Measurements from ENCODE around the gene CMTR1. TPM values are rescaled to one million over a fixed set of nuclear protein-coding genes. Genes with fewer than 3 reads are reported as not detected.

Gene CMTR1
- total and polyA plus RNA-seq, 10 of the 15 experiments (the other 5 are each of a cell fraction or from before 2014, with no cell fraction given) = 2.7 to 67.0 (median 46.2) TPM

- Histone ChIP-seq H3K4me2 (ENCODE audit: control insufficient read depth, insufficient read depth) (peak overlapping the region; percentile 83; the same call in 1 of the 2 replicates), H3K4me3 (peak overlapping the region; percentile 97; the same call in 1 of the 2 replicates), H3K9ac (ENCODE audit: control insufficient read depth, insufficient read depth, low read length) (no peak overlapping the region), H4K20me1 (ENCODE audit: control insufficient read depth, insufficient read depth) (no peaks in the 10 kb centered on the region), H3K79me2 (ENCODE audit: control insufficient read depth, insufficient read depth, low read length) (peaks cover 52% of the 10 kb centered on the region), H3K4me1 (ENCODE audit: control insufficient read depth, insufficient read depth, low read length) (peaks cover 5% of the 10 kb centered on the region), H3K27ac (ENCODE audit: control insufficient read depth, insufficient read depth) (no peak overlapping the region), H3K36me3 (ENCODE audit: control insufficient read depth in 2 of 2, insufficient read depth in 2 of 2, low read length in 1 of 2) (peaks cover 2 to 20% of the 10 kb centered on the region in 2 experiments; a peak in 2 of 4 replicates), H2AFZ (ENCODE audit: control insufficient read depth, low read depth, low read length) (no peak overlapping the region), H3K9me3 (replicated peaks; ENCODE audit: control insufficient read depth, insufficient read depth, low read length) (no peaks in the 10 kb centered on the region), H3K27me3 (replicated peaks in 1 of 2; ENCODE audit: control insufficient read depth in 2 of 2, insufficient read depth in 2 of 2, low read length in 1 of 2) (no peaks in the 10 kb centered on the region)
- ChIA-PET CTCF (interaction anchor here (1.0 to 2.8 kb wide), 5 partner anchors 11 to 256 kb away, joined by 3 to 14 read pairs (median 4); no protein-coding TSS in a partner anchor), RAD21 (ENCODE audit: unreplicated experiment) (interaction anchor here (0.6 to 1.9 kb wide), 3 partner anchors 127 to 514 kb away, joined by 3 to 8 read pairs (median 3); no protein-coding TSS in a partner anchor), SMC1A (ENCODE audit: uncharacterized antibody, unreplicated experiment) (interaction anchor here (0.6 to 2.1 kb wide), 5 partner anchors 14 to 130 kb away, joined by 3 to 5 read pairs (median 3); no protein-coding TSS in a partner anchor), POLR2A (no interaction called here)
- in situ Hi-C loops (cut with MboI) (no loop called here), intact Hi-C loops (cut with micrococcal nuclease; ENCODE audit: unreplicated experiment) (no loop called here)
- no peak for FAIRE-seq
- WGBS (ENCODE audit: insufficient coverage, insufficient replicate concordance, low lambda C conversion rate, missing lambda C conversion rate) = 80% methylated on average over 5 of the region's 5 CpGs
- TF ChIP-seq SIX5 (IDR thresholded peaks at IDR 0.05; ENCODE audit: low read depth, low read length, severe bottlenecking) (no peak), CTCF (IDR thresholded peaks at IDR 0.05 in 2 of 3, conservative IDR thresholded peaks at IDR 0.05 in 1 of 3; ENCODE audit: control insufficient read depth in 2 of 3, extremely low read depth in 1 of 3, insufficient read depth in 1 of 3, low read depth in 3 of 3, low read length in 3 of 3) (peak in 2 of 3 experiments; percentile 2 to 25; a peak in 2 of 6 replicates), CEBPZ (IDR thresholded peaks at IDR 0.05; ENCODE audit: low read depth, low read length) (no peak), PBX3 (IDR thresholded peaks at IDR 0.05; ENCODE audit: insufficient replicate concordance, low read depth, low read length) (no peak), RFX5 (IDR thresholded peaks at IDR 0.05; ENCODE audit: low read depth, low read length) (no peak), ATF2 (IDR thresholded peaks at IDR 0.05; ENCODE audit: low read length) (no peak), SMAD1 (IDR thresholded peaks at IDR 0.05; ENCODE audit: low read depth, partially characterized antibody) (no peak)
- no TSS peak for BruUV-seq (replicated peaks)
- ATAC-seq = no peak
- no peak for DNase-seq (ENCODE audit: low read depth, low spot score)
These were observed 2.8 kb downstream of the CMTR1 start for GRCh38 chr6:37435816-37436215.

Data from GM12878 (cell line).